Measurements from ENCODE around the gene ACTR5.

ACTR5 gene

GRCh38 chr20:38806855-38807655 is 58.8 kb downstream of the ACTR5 start:
- H3K27ac ChIP-seq: no peak overlapping the region
- no peaks in the 10 kb centered on the region for H3K79me2 ChIP-seq (ENCODE audit: insufficient read depth, low read depth)
- H3K9ac ChIP-seq: no peak overlapping the region
- no peak overlapping the region for H2AFZ ChIP-seq (ENCODE audit: low read depth)
- peak overlapping the region; percentile 97; the same call in 1 of the 2 replicates for H3K4me2 ChIP-seq
- H4K20me1 ChIP-seq (ENCODE audit: insufficient read depth): no peaks in the 10 kb centered on the region
- TF ChIP-seq CTCF (conservative IDR thresholded peaks at IDR 0.05; ENCODE audit: low read depth, low read length): no peak
- peaks cover 4% of the 10 kb centered on the region for H3K4me1 ChIP-seq (ENCODE audit: low read depth, poor library complexity, severe bottlenecking)
- no peaks in the 10 kb centered on the region for H3K36me3 ChIP-seq (ENCODE audit: insufficient read depth)
- H3K27me3 ChIP-seq (ENCODE audit: insufficient read depth, low read depth): no peaks in the 10 kb centered on the region
- no peak overlapping the region for H3K4me3 ChIP-seq (IDR thresholded peaks at IDR 0.05; ENCODE audit: insufficient read depth, low read depth, low read length)

- no peak overlapping the region for H3K27ac ChIP-seq
- no peak overlapping the region for H3K4me3 ChIP-seq (IDR thresholded peaks at IDR 0.05; ENCODE audit: insufficient read depth, low read depth, low read length)
- H3K27me3 ChIP-seq (ENCODE audit: insufficient read depth, low read depth): no peaks in the 10 kb centered on the region
- no peak overlapping the region for H3K9ac ChIP-seq
- H3K79me2 ChIP-seq (ENCODE audit: insufficient read depth, low read depth): no peaks in the 10 kb centered on the region
- no peaks in the 10 kb centered on the region for H3K36me3 ChIP-seq (ENCODE audit: insufficient read depth)
- no peak overlapping the region for H3K4me2 ChIP-seq
- H3K4me1 ChIP-seq (ENCODE audit: low read depth, poor library complexity, severe bottlenecking): peaks cover 4% of the 10 kb centered on the region
- H2AFZ ChIP-seq (ENCODE audit: low read depth): no peak overlapping the region
- no peak for TF ChIP-seq CTCF (conservative IDR thresholded peaks at IDR 0.05; ENCODE audit: low read depth, low read length)
- H4K20me1 ChIP-seq (ENCODE audit: insufficient read depth): no peaks in the 10 kb centered on the region
Observed at GRCh38 chr20:38809942-38810341, 61.7 kb downstream of the ACTR5 start.

- Histone ChIP-seq H3K4me1 (ENCODE audit: low read depth, poor library complexity, severe bottlenecking) (peaks cover 4% of the 10 kb centered on the region), H3K4me2 (no peak overlapping the region), H3K9ac (no peak overlapping the region), H3K4me3 (IDR thresholded peaks at IDR 0.05; ENCODE audit: insufficient read depth, low read depth, low read length) (no peak overlapping the region), H2AFZ (ENCODE audit: low read depth) (no peak overlapping the region), H4K20me1 (ENCODE audit: insufficient read depth) (no peaks in the 10 kb centered on the region), H3K36me3 (ENCODE audit: insufficient read depth) (no peaks in the 10 kb centered on the region), H3K79me2 (ENCODE audit: insufficient read depth, low read depth) (no peaks in the 10 kb centered on the region), H3K27ac (no peak overlapping the region), H3K27me3 (ENCODE audit: insufficient read depth, low read depth) (no peaks in the 10 kb centered on the region)
- TF ChIP-seq CTCF (conservative IDR thresholded peaks at IDR 0.05; ENCODE audit: low read depth, low read length): no peak
Observed at GRCh38 chr20:38810926-38811630, 62.8 kb downstream of the ACTR5 start.

- Histone ChIP-seq H3K27me3 (ENCODE audit: insufficient read depth, low read depth) (no peaks in the 10 kb centered on the region), H3K4me3 (IDR thresholded peaks at IDR 0.05; ENCODE audit: insufficient read depth, low read depth, low read length) (no peak overlapping the region), H3K79me2 (ENCODE audit: insufficient read depth, low read depth) (no peaks in the 10 kb centered on the region), H3K36me3 (ENCODE audit: insufficient read depth) (no peaks in the 10 kb centered on the region), H4K20me1 (ENCODE audit: insufficient read depth) (no peaks in the 10 kb centered on the region), H2AFZ (ENCODE audit: low read depth) (no peak overlapping the region), H3K27ac (no peak overlapping the region), H3K4me2 (no peak overlapping the region), H3K4me1 (ENCODE audit: low read depth, poor library complexity, severe bottlenecking) (peaks cover under 1% of the 10 kb centered on the region), H3K9ac (no peak overlapping the region)
- TF ChIP-seq CTCF (conservative IDR thresholded peaks at IDR 0.05; ENCODE audit: low read depth, low read length): no peak
Observed at GRCh38 chr20:38811769-38812168, 63.5 kb downstream of the ACTR5 start.

All from KMS-11 (cell line).